ENCODE measurements around the gene TP53AIP1. TPM values are rescaled to one million over a fixed set of nuclear protein-coding genes. Genes with fewer than 3 reads are reported as not detected.

Gene TP53AIP1
- polyA plus RNA-seq, 3 donors, result 0.03 TPM; not detected in 2

- H3K9me3 ChIP-seq (replicated peaks in 1 of 2; ENCODE audit: control insufficient read depth in 1 of 2, insufficient read depth in 1 of 2, low read length in 2 of 2), result peaks cover 0 to 2% of the 10 kb centered on the region in 2 donors
- no peak overlapping the region for H3K27ac ChIP-seq (ENCODE audit: low read depth in 1 of 2, low read length in 2 of 2)
- H3K27me3 ChIP-seq (ENCODE audit: control insufficient read depth in 2 of 2, insufficient read depth in 2 of 2, low read length in 2 of 2), result no peaks in the 10 kb centered on the region
- H3K4me1 ChIP-seq (ENCODE audit: control insufficient read depth in 1 of 2, insufficient read depth in 2 of 2, low read length in 2 of 2), result peaks cover 0 to 5% of the 10 kb centered on the region in 2 donors
- no peak overlapping the region for H2AFZ ChIP-seq (ENCODE audit: insufficient read depth, low read depth, low read length, poor library complexity, severe bottlenecking)
- Mint-ChIP-seq H3K36me3 (no peaks in the 10 kb centered on the region), H3K27me3 (ENCODE audit: low read depth in 3 of 3) (peaks cover 1 to 8% (median 4%) of the 10 kb centered on the region in 3 donors), H3K4me1 (peaks cover 9% of the 10 kb centered on the region), H3K9me3 (peaks cover 0 to 2% (median 0%) of the 10 kb centered on the region in 7 donors), H3K27ac (peak overlapping the region in 1 of 7 donors; percentile 42), H3K4me3 (no peak overlapping the region)
- H3K4me2 ChIP-seq (replicated peaks; ENCODE audit: extremely low read depth, low read length, poor library complexity, severe bottlenecking), result no peak overlapping the region
- no peaks in the 10 kb centered on the region for H3K79me2 ChIP-seq (ENCODE audit: insufficient read depth, low read length)
- no peak for TF ChIP-seq CTCF (IDR thresholded peaks at IDR 0.05)
- 92% methylated on average over 15 of the region's 16 CpGs for WGBS (ENCODE audit: insufficient coverage)
- intact Hi-C loops (cut with micrococcal nuclease), result no loop called here
- H3K36me3 ChIP-seq (replicated peaks in 1 of 2; ENCODE audit: control insufficient read depth in 1 of 2, insufficient read depth in 2 of 2, low read length in 2 of 2), result no peaks in the 10 kb centered on the region
- no peak overlapping the region for H3K4me3 ChIP-seq (replicated peaks in 1 of 3; ENCODE audit: low read depth in 2 of 3, low read length in 3 of 3)
- no peaks in the 10 kb centered on the region for H4K20me1 ChIP-seq (ENCODE audit: insufficient read depth, low read length)
- no peak for DNase-seq
- H3K9ac ChIP-seq (ENCODE audit: insufficient read depth, low read length, poor library complexity, severe bottlenecking), result no peak overlapping the region
Measured at GRCh38 chr11:128938156-128938885, 4.3 kb downstream of the TP53AIP1 start.

- Histone ChIP-seq H3K79me2 (ENCODE audit: insufficient read depth, low read length) (no peaks in the 10 kb centered on the region), H4K20me1 (ENCODE audit: insufficient read depth, low read length) (no peaks in the 10 kb centered on the region), H3K36me3 (replicated peaks in 1 of 2; ENCODE audit: control insufficient read depth in 1 of 2, insufficient read depth in 2 of 2, low read length in 2 of 2) (no peaks in the 10 kb centered on the region), H3K4me1 (ENCODE audit: control insufficient read depth in 1 of 2, insufficient read depth in 2 of 2, low read length in 2 of 2) (peaks cover 0 to 5% of the 10 kb centered on the region in 2 donors), H3K9ac (ENCODE audit: insufficient read depth, low read length, poor library complexity, severe bottlenecking) (no peak overlapping the region), H3K4me2 (replicated peaks; ENCODE audit: extremely low read depth, low read length, poor library complexity, severe bottlenecking) (no peak overlapping the region), H3K27ac (ENCODE audit: low read depth in 1 of 2, low read length in 2 of 2) (no peak overlapping the region), H3K4me3 (replicated peaks in 1 of 3; ENCODE audit: low read depth in 2 of 3, low read length in 3 of 3) (no peak overlapping the region), H3K9me3 (replicated peaks in 1 of 2; ENCODE audit: control insufficient read depth in 1 of 2, insufficient read depth in 1 of 2, low read length in 2 of 2) (peaks cover 0 to 2% of the 10 kb centered on the region in 2 donors), H3K27me3 (ENCODE audit: control insufficient read depth in 2 of 2, insufficient read depth in 2 of 2, low read length in 2 of 2) (no peaks in the 10 kb centered on the region), H2AFZ (ENCODE audit: insufficient read depth, low read depth, low read length, poor library complexity, severe bottlenecking) (no peak overlapping the region)
- peaks cover 0 to 2% (median 0%) of the 10 kb centered on the region in 7 donors for H3K9me3 Mint-ChIP-seq
- intact Hi-C loops (cut with micrococcal nuclease), result no loop called here
- DNase-seq, result no peak
- H3K27me3 Mint-ChIP-seq (ENCODE audit: low read depth in 3 of 3), result peaks cover 2 to 8% (median 4%) of the 10 kb centered on the region in 3 donors
- no peak overlapping the region for H3K4me3 Mint-ChIP-seq
- WGBS (ENCODE audit: insufficient coverage), result 94% methylated on average over 9 of the region's 9 CpGs
- TF ChIP-seq CTCF (IDR thresholded peaks at IDR 0.05), result no peak
- H3K4me1 Mint-ChIP-seq, result peaks cover 9% of the 10 kb centered on the region
- H3K27ac Mint-ChIP-seq, result peak overlapping the region in 1 of 7 donors; percentile 24
- no peaks in the 10 kb centered on the region for H3K36me3 Mint-ChIP-seq
Measured at GRCh38 chr11:128937480-128937879, 5.2 kb downstream of the TP53AIP1 start.

Measured in CD14-positive monocyte (primary cell).